Heart left ventricle (tissue), 13 donors: Measurements from ENCODE around the gene STAP1.

ENCODE experiments used
- POLR2A ChIP-seq, 2 donors: fragments of 450-650 bp; IDR thresholded peaks; one replicate each; pipeline ENCODE4 v1.6.1; 2017; ENCODE audit warnings: antibody characterized with exemption in 2 of 2, mild to moderate bottlenecking in 2 of 2, moderate library complexity in 2 of 2
- TF ChIP-seq, protein P1 (sequence below), 12 donors: fragments of 200-600 bp; sonication (generic) in 4 of 12; IDR thresholded peaks; one replicate each; pipeline versions ENCODE4 v1.5.0 to v1.8.0; 2018 to 2022; ENCODE audit warnings: antibody characterized with exemption in 12 of 12, mild to moderate bottlenecking in 5 of 12
- donor health status: ischemic (EF 13 %, LVEDD 7.1; RV severe dilation, severe dysfunction).
- donor health status: DM: no; HTN: yes; CAD: no.
- donor health status: DM: no; HTN: no; CAD: no.
- donor health status: ischemic (EF 25% LVEDD 6.9; RV normal size, moderate dysfunction).
- donor health status: ischemic (EF 25% LVEDD 5.7; RV mildly dilated, moderate dysfunction).
- donor health status: ischemic (EF 35%, LVEDD 5.7; RV mildly dilated, moderate dysfunction).
- donor health status: nonischemic (EF 11% LVEDD 7.7; RV severe dilation, severe dysfunction).
- donor health status: DM: yes; HTN: yes; CAD: no.
- donor health status: PGD.
- donor health status: ischemic (EF 29% LVEDD 5.4; RV normal size, mild dysfunction).
- donor health status: nonischemic (EF 23%, LVEDD 6.1; RV moderate dilation, normal function).

GRCh38 chr4:67550857-67551256 is 7.7 kb upstream of the STAP1 start:
- TF ChIP-seq, protein P1, sequence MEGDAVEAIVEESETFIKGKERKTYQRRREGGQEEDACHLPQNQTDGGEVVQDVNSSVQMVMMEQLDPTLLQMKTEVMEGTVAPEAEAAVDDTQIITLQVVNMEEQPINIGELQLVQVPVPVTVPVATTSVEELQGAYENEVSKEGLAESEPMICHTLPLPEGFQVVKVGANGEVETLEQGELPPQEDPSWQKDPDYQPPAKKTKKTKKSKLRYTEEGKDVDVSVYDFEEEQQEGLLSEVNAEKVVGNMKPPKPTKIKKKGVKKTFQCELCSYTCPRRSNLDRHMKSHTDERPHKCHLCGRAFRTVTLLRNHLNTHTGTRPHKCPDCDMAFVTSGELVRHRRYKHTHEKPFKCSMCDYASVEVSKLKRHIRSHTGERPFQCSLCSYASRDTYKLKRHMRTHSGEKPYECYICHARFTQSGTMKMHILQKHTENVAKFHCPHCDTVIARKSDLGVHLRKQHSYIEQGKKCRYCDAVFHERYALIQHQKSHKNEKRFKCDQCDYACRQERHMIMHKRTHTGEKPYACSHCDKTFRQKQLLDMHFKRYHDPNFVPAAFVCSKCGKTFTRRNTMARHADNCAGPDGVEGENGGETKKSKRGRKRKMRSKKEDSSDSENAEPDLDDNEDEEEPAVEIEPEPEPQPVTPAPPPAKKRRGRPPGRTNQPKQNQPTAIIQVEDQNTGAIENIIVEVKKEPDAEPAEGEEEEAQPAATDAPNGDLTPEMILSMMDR (IDR thresholded peaks at IDR 0.05): no peak
- TF ChIP-seq POLR2A (IDR thresholded peaks at IDR 0.05): no peak
